Measurements from ENCODE around the gene BANK1.

GRCh38 chr4:101843054-101843453, 52.5 kb downstream of the BANK1 start:
- no peak for TF ChIP-seq ATF2 (IDR thresholded peaks at IDR 0.05; ENCODE audit: low read length)
- no peak for TF ChIP-seq MAX (IDR thresholded peaks at IDR 0.05)
